ENCODE data around the gene GPSM3. TPM values are rescaled to one million over a fixed set of nuclear protein-coding genes. Genes with fewer than 3 reads are reported as not detected.

GPSM3 gene
- total RNA-seq, 1 donor, result 2.6 TPM

Small RNAs within 50 kb of the gene (small RNA-seq; reads per million reads assigned to genes)
- gene AL662884.1, result not detected
- not detected for gene MIR6833

Other genes starting within 250 kb of the GPSM3 start
- 3.5 and 12.1 TPM in 2 replicates for gene CFB, start 246.5 kb downstream of the GPSM3 start, total RNA-seq
- 106 and 120 TPM in 2 replicates for gene NELFE, start 233.7 kb downstream of the GPSM3 start, total RNA-seq
- gene SKIC2, start 233.5 kb downstream of the GPSM3 start, total RNA-seq, result 52.2 and 58.9 TPM in 2 replicates
- gene DXO, start 220.5 kb downstream of the GPSM3 start, total RNA-seq, result 14.2 and 21.9 TPM in 2 replicates
- gene C4A, start 210.6 kb downstream of the GPSM3 start, total RNA-seq, result 6.0 and 13.9 TPM in 2 replicates
- 6.8 and 9.9 TPM in 2 replicates for gene C4B, start 177.8 kb downstream of the GPSM3 start, total RNA-seq
- under 0.01 TPM in 2 replicates for gene CYP21A2, start 154.2 kb downstream of the GPSM3 start, total RNA-seq
- gene TNXB, start 83.3 kb downstream of the GPSM3 start, total RNA-seq, result 4.8 and 17.7 TPM in 2 replicates
- gene ATF6B, start 64.4 kb downstream of the GPSM3 start, total RNA-seq, result 17.3 and 22.9 TPM in 2 replicates
- gene FKBPL, start 62.4 kb downstream of the GPSM3 start, total RNA-seq, result 6.4 and 6.9 TPM in 2 replicates
- under 0.01 and 0.32 TPM in 2 replicates for gene PRRT1, start 40.7 kb downstream of the GPSM3 start, total RNA-seq
- gene PPT2, start 38.5 kb downstream of the GPSM3 start, total RNA-seq, result 14.8 and 22.9 TPM in 2 replicates
- 0.97 and 2.6 TPM in 2 replicates for gene EGFL8, start 28.0 kb downstream of the GPSM3 start, total RNA-seq
- 21.9 and 30.2 TPM in 2 replicates for gene AGPAT1, start 16.6 kb downstream of the GPSM3 start, total RNA-seq
- 22.5 and 37.6 TPM in 2 replicates for gene RNF5, start 14.2 kb downstream of the GPSM3 start, total RNA-seq
- gene AGER, start 8.4 kb downstream of the GPSM3 start, total RNA-seq, result 0.32 and 0.86 TPM in 2 replicates
- gene PBX2, start 2.4 kb downstream of the GPSM3 start, total RNA-seq, result 29.0 and 35.4 TPM in 2 replicates
- 1.3 and 1.6 TPM in 2 replicates for gene NOTCH4, start 31.4 kb upstream of the GPSM3 start, total RNA-seq
- gene TSBP1, start 179.3 kb upstream of the GPSM3 start, total RNA-seq, result under 0.01 TPM in 1 of 2 replicates, not detected in the other
- gene BTNL2, start 214.5 kb upstream of the GPSM3 start, total RNA-seq, result not detected in 2 replicates
- not detected in 2 replicates for gene HLA-DRA, start 247.2 kb upstream of the GPSM3 start, total RNA-seq